H1 (cell line): ENCODE data around the gene FAR2. TPM values are rescaled to one million over a fixed set of nuclear protein-coding genes. Genes with fewer than 3 reads are reported as not detected.

Source experiments
- CTCF ChIA-PET: fragments of 300-600 bp; sonication (Branson Sonifier 250); formaldehyde crosslinking; loops from one replicate; lab custom pipeline; 2021; ENCODE audit not compliant: partially characterized antibody; lab: Charles Lee
- POLR2A ChIA-PET: fragments of 300-600 bp; sonication (Branson Sonifier 250); formaldehyde crosslinking; loops from one replicate; lab custom pipeline; 2021; ENCODE audit warnings: inconsistent platforms; ENCODE audit not compliant: partially characterized antibody; lab: Charles Lee
- DNase-seq, 2 experiments: peaks; one replicate each; pipeline versions ENCODE4 v3.0.0 to v3.0.0-alpha.2; 2010 to 2022; ENCODE audit warnings: low spot score in 2 of 2, low read depth in 1 of 2, mixed read lengths in 1 of 2
- FAIRE-seq: peaks from 2 replicates; lab custom pipeline; 2011; peaks lifted over from hg19 to GRCh38; lab: Jason Lieb, UNC
- H2AFZ ChIP-seq: 2 replicates; pipeline ENCODE4 v1.8.1; 2012; ENCODE audit warnings: low read length, inconsistent platforms
- H2AK5ac ChIP-seq: 2 replicates; pipeline ENCODE4 v1.6.1; 2013; ENCODE audit warnings: low read depth, low read length
- H2BK120ac ChIP-seq: replicated peaks from 2 replicates; pipeline ENCODE3; 2013; ENCODE audit warnings: low read depth, low read length, inconsistent platforms
- H2BK12ac ChIP-seq: 2 replicates; pipeline ENCODE4 v1.6.1; 2013; ENCODE audit warnings: low read depth, low read length
- H2BK15ac ChIP-seq: 2 replicates; pipeline ENCODE4 v1.6.1; 2013; ENCODE audit warnings: low read length
- H2BK20ac ChIP-seq: 2 replicates; pipeline ENCODE4 v1.6.1; 2013; ENCODE audit warnings: low read length
- H2BK5ac ChIP-seq: 2 replicates; pipeline ENCODE4 v1.6.1; 2013; ENCODE audit warnings: low read depth, low read length
- H3K14ac ChIP-seq: 2 replicates; pipeline ENCODE4 v1.6.1; 2013; ENCODE audit warnings: inconsistent platforms; ENCODE audit not compliant: insufficient read length
- H3K18ac ChIP-seq: 2 replicates; pipeline ENCODE4 v1.6.1; 2013; ENCODE audit warnings: low read length; ENCODE audit errors: extremely low read depth
- H3K23ac ChIP-seq: 2 replicates; pipeline ENCODE4 v1.6.1; 2013; ENCODE audit warnings: inconsistent platforms; ENCODE audit not compliant: insufficient read length
- H3K23me2 ChIP-seq: 2 replicates; pipeline ENCODE4 v1.6.1; 2013; ENCODE audit warnings: low read depth, low read length
- H3K27ac ChIP-seq: 2 replicates; pipeline ENCODE4 v1.6.1; 2011; ENCODE audit warnings: low read depth, low read length, inconsistent platforms
- H3K27me3 ChIP-seq, 4 experiments: replicated peaks in 1 of 4; 1 replicate in 1 of 4; 2 replicates in 3 of 4; pipeline versions ENCODE4 v1.6.1 to v1.8.1; 2011 to 2013; ENCODE audit warnings: low read length in 3 of 4, mild to moderate bottlenecking in 3 of 4, inconsistent platforms in 2 of 4, mixed read lengths in 2 of 4, moderate library complexity in 1 of 4; ENCODE audit not compliant: control insufficient read depth in 3 of 4, insufficient read depth in 3 of 4; ENCODE audit errors: extremely low read depth in 1 of 4
- H3K36me3 ChIP-seq, 4 experiments: 2 replicates each; pipeline versions ENCODE4 v1.6.1 to v1.8.1; 2011 to 2013; ENCODE audit warnings: mild to moderate bottlenecking in 4 of 4, low read length in 3 of 4, moderate library complexity in 2 of 4, control low read depth in 1 of 4, inconsistent platforms in 1 of 4; ENCODE audit not compliant: insufficient read depth in 4 of 4, control insufficient read depth in 2 of 4
- H3K4ac ChIP-seq: replicated peaks from 2 replicates; pipeline ENCODE3; 2013; ENCODE audit warnings: low read length, low read depth, mixed read lengths, inconsistent platforms; ENCODE audit not compliant: insufficient read length
- H3K4me1 ChIP-seq, 4 experiments: replicated peaks in 1 of 4; 1 replicate in 1 of 4; 2 replicates in 3 of 4; pipeline versions ENCODE4 v1.6.1 to v1.8.1; 2011 to 2013; ENCODE audit warnings: low read length in 3 of 4, inconsistent platforms in 2 of 4, mixed read lengths in 1 of 4; ENCODE audit not compliant: insufficient read depth in 4 of 4, control insufficient read depth in 3 of 4
- H3K4me2 ChIP-seq, 2 experiments: 2 replicates each; pipeline versions ENCODE4 v1.6.1 to v1.8.1; 2011 to 2013; ENCODE audit warnings: low read depth in 2 of 2, low read length in 2 of 2, control low read depth in 1 of 2, inconsistent platforms in 1 of 2, mild to moderate bottlenecking in 1 of 2; ENCODE audit not compliant: insufficient read depth in 1 of 2
- H3K4me3 ChIP-seq, 4 experiments: fragments of 200-600, 300-600 bp in 1 of 4; sonication (generic), shearing (Covaris generic), sonication (Bioruptor Twin) in 1 of 4; 2 replicates each; pipeline versions ENCODE4 v1.5.1 to v1.8.1; 2011 to 2016; ENCODE audit warnings: low read length in 4 of 4, low read depth in 3 of 4, control low read depth in 2 of 4, inconsistent platforms in 2 of 4, mild to moderate bottlenecking in 2 of 4, mixed read lengths in 1 of 4, moderate library complexity in 1 of 4; ENCODE audit not compliant: insufficient read depth in 2 of 4; ENCODE audit errors: extremely low read depth in 1 of 4
- H3K56ac ChIP-seq: replicated peaks from 2 replicates; pipeline ENCODE3; 2013; ENCODE audit warnings: low read depth, mild to moderate bottlenecking, mixed read lengths, low read length, inconsistent platforms; ENCODE audit not compliant: insufficient read length
- H3K79me1 ChIP-seq: 2 replicates; pipeline ENCODE4 v1.6.1; 2013; ENCODE audit warnings: low read depth, low read length, control low read depth
- H3K79me2 ChIP-seq, 2 experiments: 2 replicates each; pipeline versions ENCODE4 v1.6.1 to v1.8.1; 2012 to 2013; ENCODE audit warnings: low read length in 2 of 2, mild to moderate bottlenecking in 2 of 2, inconsistent platforms in 1 of 2; ENCODE audit not compliant: insufficient read depth in 2 of 2, control insufficient read depth in 1 of 2
- H3K9ac ChIP-seq, 4 experiments: replicated peaks in 1 of 4; 1 replicate in 1 of 4; 2 replicates in 3 of 4; pipeline versions ENCODE4 v1.6.1 to v1.8.1; 2011 to 2013; ENCODE audit warnings: low read depth in 3 of 4, low read length in 3 of 4, control low read depth in 2 of 4, mild to moderate bottlenecking in 2 of 4, moderate library complexity in 2 of 4, inconsistent platforms in 1 of 4; ENCODE audit errors: extremely low read depth in 1 of 4
- H3K9me3 ChIP-seq, 2 experiments: 2 replicates each; pipeline versions ENCODE4 v1.6.1 to v1.8.1; 2012 to 2013; ENCODE audit warnings: mild to moderate bottlenecking in 2 of 2, moderate library complexity in 2 of 2, control low read depth in 1 of 2, inconsistent platforms in 1 of 2, low read depth in 1 of 2, low read length in 1 of 2, mixed read lengths in 1 of 2; ENCODE audit not compliant: insufficient read depth in 2 of 2
- H4K20me1 ChIP-seq, 2 experiments: replicated peaks in 1 of 2; 2 replicates each; pipeline versions ENCODE3 to v1.8.1; 2011 to 2013; ENCODE audit warnings: inconsistent platforms in 2 of 2, low read length in 2 of 2, mild to moderate bottlenecking in 1 of 2; ENCODE audit not compliant: insufficient read depth in 2 of 2, control insufficient read depth in 1 of 2
- H4K5ac ChIP-seq: 2 replicates; pipeline ENCODE4 v1.6.1; 2013; ENCODE audit warnings: low read length, low read depth, mixed read lengths, inconsistent platforms; ENCODE audit not compliant: insufficient read length
- H4K8ac ChIP-seq: 2 replicates; pipeline ENCODE4 v1.8.0; 2013; ENCODE audit warnings: mild to moderate bottlenecking, moderate library complexity, low read length, inconsistent platforms; ENCODE audit not compliant: insufficient read depth; ENCODE audit errors: extremely low read depth
- H4K91ac ChIP-seq: replicated peaks from 2 replicates; pipeline ENCODE3; 2013; ENCODE audit warnings: low read length, mixed read lengths, inconsistent platforms; ENCODE audit not compliant: insufficient read length
- CEBPB ChIP-seq: IDR thresholded peaks from 2 replicates; pipeline ENCODE4 v1.6.1; 2012; ENCODE audit warnings: low read depth, low read length
- YY1 ChIP-seq: IDR thresholded peaks from 2 replicates; pipeline ENCODE4 v1.6.1; 2011; ENCODE audit warnings: low read depth, mild to moderate bottlenecking, low read length
- WGBS, 2 experiments: shearing (Covaris generic) in 1 of 2; methylation state at CpG; one replicate each; pipeline versions ENCODE4 v1.1.6 to v1.1.7; 2013 to 2015; ENCODE audit warnings: low lambda C conversion rate in 2 of 2, mixed read lengths in 2 of 2, inconsistent platforms in 1 of 2, low coverage in 1 of 2, missing lambda C conversion rate in 1 of 2; ENCODE audit not compliant: insufficient replicate concordance in 2 of 2, insufficient coverage in 1 of 2, insufficient read length in 1 of 2; ENCODE audit errors: extremely low coverage in 1 of 2, missing lambda C conversion rate in 1 of 2; 5-methylcytosine and 5-hydroxymethylcytosine counted together
- polyA plus RNA-seq, 7 experiments: library from polyadenylated mRNA; depleted of rRNA in 3 of 7; stranded (reverse) in 5 of 7; unstranded in 2 of 7; fragments of >200 nt in 5 of 7; fragments of 200-250 nt in 2 of 7; gene quantifications; 1 replicate in 5 of 7; 2 replicates in 1 of 7; 4 replicates in 1 of 7; pipeline versions ENCODE4 v1.2.1 to v1.2.3, GENCODE V29; 2011 to 2013; ENCODE audit warnings: missing spikeins in 2 of 7, mixed read lengths in 2 of 7
- total RNA-seq: library from RNA; stranded (reverse); fragmentation: NEBNext Ultra II Directional; extraction: Animal tissue kit (Norgen Biotek cat#: 25700); gene quantifications from 2 replicates; pipeline ENCODE4 v1.2.1, GENCODE V29; 2021

The FAR2 gene
- total and polyA plus RNA-seq, 2 of the 8 experiments (the other 6 are each of a cell fraction or from before 2014, with no cell fraction given) = 24.0 to 24.1 TPM

- Histone ChIP-seq H3K14ac (no peak overlapping the region), H2BK5ac (no peak overlapping the region), H4K20me1 (no peaks in the 10 kb centered on the region), H3K56ac (no peak overlapping the region), H3K27ac (no peak overlapping the region), H4K5ac (no peak overlapping the region), H3K79me1 (no peaks in the 10 kb centered on the region; the same call in 1 of the 2 replicates), H3K23ac (no peak overlapping the region), H3K4me2 (no peak overlapping the region), H3K9ac (no peak overlapping the region), H2AFZ (no peak overlapping the region), H3K18ac (no peak overlapping the region), H3K4ac (no peak overlapping the region), H2AK5ac (no peak overlapping the region), H2BK120ac (no peak overlapping the region), H3K4me1 (peaks cover 4 to 14% (median 8%) of the 10 kb centered on the region in 4 experiments), H4K91ac (no peak overlapping the region), H3K36me3 (no peaks in the 10 kb centered on the region), H3K23me2 (peaks cover 18% of the 10 kb centered on the region), H2BK20ac (no peak overlapping the region), H2BK15ac (no peak overlapping the region), H3K27me3 (peaks cover 0 to 2% (median 0%) of the 10 kb centered on the region in 4 experiments; a peak in 2 of 7 replicates), H3K79me2 (peaks cover 0 to 22% of the 10 kb centered on the region in 2 experiments; a peak in 2 of 4 replicates), H2BK12ac (no peak overlapping the region), H3K4me3 (no peak overlapping the region), H4K8ac (no peak overlapping the region), H3K9me3 (no peaks in the 10 kb centered on the region)
- TF ChIP-seq YY1 (no peak), CEBPB (no peak)
- 86% methylated on average over 1 of the region's 1 CpG; no CpG with 5 or more reads in 1 of the 2 experiments for WGBS, 2 experiments
- FAIRE-seq = no peak
- ChIA-PET CTCF (interaction anchor here (0.7 kb wide), 2 partner anchors 13 to 88 kb away, joined by 3 to 4 read pairs; no protein-coding TSS in a partner anchor), POLR2A (interaction anchor here (0.9 kb wide), 1 partner anchor 9 kb away, joined by 3 read pairs; no protein-coding TSS in a partner anchor)
- DNase-seq = no peak
Observed at GRCh38 chr12:29152223-29152868, 3.3 kb downstream of the FAR2 start.
